Measurements from ENCODE around the gene XPO1. TPM values are rescaled to one million over a fixed set of nuclear protein-coding genes. Genes with fewer than 3 reads are reported as not detected.
"Not testable (repeated sequence)": the region's sequence is repeated elsewhere in the genome, so short reads cannot be mapped to it uniquely, and the experiment has no call there.

XPO1 gene
- total RNA-seq, 1 experiment from 2014 or later: 189 TPM

DNA sequence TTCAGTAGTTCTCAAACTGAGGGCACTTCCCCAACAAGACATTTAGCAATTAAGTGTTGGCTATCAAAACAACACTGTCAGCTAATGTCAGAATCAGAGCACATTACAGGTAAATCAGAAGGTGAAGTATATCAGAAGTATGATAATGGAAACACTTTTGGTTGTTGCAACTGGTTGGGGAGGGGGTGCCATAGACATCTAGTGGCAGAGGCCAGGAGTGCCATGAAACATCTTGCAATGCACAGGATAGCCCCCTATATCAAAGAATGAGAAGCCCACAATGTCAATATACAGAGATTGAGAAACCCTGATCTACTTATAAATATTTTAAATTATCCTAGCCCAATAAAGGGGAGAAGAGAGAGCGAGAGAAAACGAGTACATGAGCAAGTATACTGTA is 4.9 kb upstream of the XPO1 start:
- Histone ChIP-seq H3K4me1 (ENCODE audit: control insufficient read depth, insufficient read depth, low read length) (peaks cover 9% of the 10 kb centered on the region), H3K4me3 (ENCODE audit: low read depth in 2 of 2, low read length in 2 of 2) (no peak overlapping the region), H3K27me3 (ENCODE audit: control insufficient read depth, insufficient read depth, low read length) (no peaks in the 10 kb centered on the region), H3K9me3 (ENCODE audit: control insufficient read depth, insufficient read depth, low read depth, low read length) (no peaks in the 10 kb centered on the region), H3K36me3 (ENCODE audit: control insufficient read depth, insufficient read depth, low read length) (no peaks in the 10 kb centered on the region), H3K27ac (ENCODE audit: low read length) (no peak overlapping the region)
- TF ChIP-seq, protein P1, sequence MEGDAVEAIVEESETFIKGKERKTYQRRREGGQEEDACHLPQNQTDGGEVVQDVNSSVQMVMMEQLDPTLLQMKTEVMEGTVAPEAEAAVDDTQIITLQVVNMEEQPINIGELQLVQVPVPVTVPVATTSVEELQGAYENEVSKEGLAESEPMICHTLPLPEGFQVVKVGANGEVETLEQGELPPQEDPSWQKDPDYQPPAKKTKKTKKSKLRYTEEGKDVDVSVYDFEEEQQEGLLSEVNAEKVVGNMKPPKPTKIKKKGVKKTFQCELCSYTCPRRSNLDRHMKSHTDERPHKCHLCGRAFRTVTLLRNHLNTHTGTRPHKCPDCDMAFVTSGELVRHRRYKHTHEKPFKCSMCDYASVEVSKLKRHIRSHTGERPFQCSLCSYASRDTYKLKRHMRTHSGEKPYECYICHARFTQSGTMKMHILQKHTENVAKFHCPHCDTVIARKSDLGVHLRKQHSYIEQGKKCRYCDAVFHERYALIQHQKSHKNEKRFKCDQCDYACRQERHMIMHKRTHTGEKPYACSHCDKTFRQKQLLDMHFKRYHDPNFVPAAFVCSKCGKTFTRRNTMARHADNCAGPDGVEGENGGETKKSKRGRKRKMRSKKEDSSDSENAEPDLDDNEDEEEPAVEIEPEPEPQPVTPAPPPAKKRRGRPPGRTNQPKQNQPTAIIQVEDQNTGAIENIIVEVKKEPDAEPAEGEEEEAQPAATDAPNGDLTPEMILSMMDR (IDR thresholded peaks at IDR 0.05): no peak
- TF ChIP-seq TCF7L2 (IDR thresholded peaks at IDR 0.05; ENCODE audit: low read depth, low read length) (no peak), SIN3A (IDR thresholded peaks at IDR 0.05; ENCODE audit: borderline replicate concordance, insufficient read depth, low read depth, low read length) (no peak), POLR2AphosphoS5 (IDR thresholded peaks at IDR 0.05; ENCODE audit: low read depth, low read length) (no peak)
- TF ChIP-seq, protein P2, sequence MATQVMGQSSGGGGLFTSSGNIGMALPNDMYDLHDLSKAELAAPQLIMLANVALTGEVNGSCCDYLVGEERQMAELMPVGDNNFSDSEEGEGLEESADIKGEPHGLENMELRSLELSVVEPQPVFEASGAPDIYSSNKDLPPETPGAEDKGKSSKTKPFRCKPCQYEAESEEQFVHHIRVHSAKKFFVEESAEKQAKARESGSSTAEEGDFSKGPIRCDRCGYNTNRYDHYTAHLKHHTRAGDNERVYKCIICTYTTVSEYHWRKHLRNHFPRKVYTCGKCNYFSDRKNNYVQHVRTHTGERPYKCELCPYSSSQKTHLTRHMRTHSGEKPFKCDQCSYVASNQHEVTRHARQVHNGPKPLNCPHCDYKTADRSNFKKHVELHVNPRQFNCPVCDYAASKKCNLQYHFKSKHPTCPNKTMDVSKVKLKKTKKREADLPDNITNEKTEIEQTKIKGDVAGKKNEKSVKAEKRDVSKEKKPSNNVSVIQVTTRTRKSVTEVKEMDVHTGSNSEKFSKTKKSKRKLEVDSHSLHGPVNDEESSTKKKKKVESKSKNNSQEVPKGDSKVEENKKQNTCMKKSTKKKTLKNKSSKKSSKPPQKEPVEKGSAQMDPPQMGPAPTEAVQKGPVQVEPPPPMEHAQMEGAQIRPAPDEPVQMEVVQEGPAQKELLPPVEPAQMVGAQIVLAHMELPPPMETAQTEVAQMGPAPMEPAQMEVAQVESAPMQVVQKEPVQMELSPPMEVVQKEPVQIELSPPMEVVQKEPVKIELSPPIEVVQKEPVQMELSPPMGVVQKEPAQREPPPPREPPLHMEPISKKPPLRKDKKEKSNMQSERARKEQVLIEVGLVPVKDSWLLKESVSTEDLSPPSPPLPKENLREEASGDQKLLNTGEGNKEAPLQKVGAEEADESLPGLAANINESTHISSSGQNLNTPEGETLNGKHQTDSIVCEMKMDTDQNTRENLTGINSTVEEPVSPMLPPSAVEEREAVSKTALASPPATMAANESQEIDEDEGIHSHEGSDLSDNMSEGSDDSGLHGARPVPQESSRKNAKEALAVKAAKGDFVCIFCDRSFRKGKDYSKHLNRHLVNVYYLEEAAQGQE (IDR thresholded peaks at IDR 0.05; ENCODE audit: insufficient read depth in 1 of 2, low read depth in 2 of 2, low read length in 1 of 2): no peak
- DNase-seq (ENCODE audit: low read depth, low spot score) (no peak), ATAC-seq (no peak)
- in situ Hi-C loops (cut with HindIII; ENCODE audit: low pct_unique_long_range_greater_than_20kb, low sequenced_read_pairs): no loop called here
- ChIA-PET POLR2A (no interaction called here), CTCF (interaction anchor here (0.5 kb wide), 1 partner anchor 74 kb away, joined by 3 read pairs; no protein-coding TSS in a partner anchor)
- BruUV-seq (replicated peaks): no TSS peak
- intact Hi-C loops (cut with micrococcal nuclease; ENCODE audit: unreplicated experiment): no loop called here

DNA sequence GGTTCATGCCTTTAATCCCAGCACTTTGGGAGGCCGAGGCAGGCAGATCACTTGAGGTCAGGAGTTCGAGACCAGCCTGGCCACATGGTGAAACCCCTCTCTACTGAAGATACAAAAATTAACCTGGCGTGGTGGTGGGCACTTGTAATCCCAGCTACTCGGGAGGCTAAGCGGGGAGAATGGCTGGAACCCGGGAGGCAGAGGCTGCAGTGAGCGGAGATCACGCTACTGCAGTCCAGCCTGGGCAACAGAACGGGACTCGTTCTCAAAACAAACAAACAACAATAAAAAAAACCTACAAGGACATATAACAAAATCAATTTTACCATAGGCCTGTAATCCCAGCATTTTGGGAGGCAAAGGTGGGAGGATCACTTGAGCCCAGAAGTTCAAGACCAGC is 2.0 kb upstream of the XPO1 start:
- CTCF ChIA-PET; H3K4me3 ChIP-seq (ENCODE audit: low read depth in 2 of 2, low read length in 2 of 2); in situ Hi-C loops (cut with HindIII; ENCODE audit: low pct_unique_long_range_greater_than_20kb, low sequenced_read_pairs); BruUV-seq (replicated peaks); H3K9me3 ChIP-seq (ENCODE audit: control insufficient read depth, insufficient read depth, low read depth, low read length); intact Hi-C loops (cut with micrococcal nuclease; ENCODE audit: unreplicated experiment); H3K27me3 ChIP-seq (ENCODE audit: control insufficient read depth, insufficient read depth, low read length); DNase-seq (ENCODE audit: low read depth, low spot score); H3K36me3 ChIP-seq (ENCODE audit: control insufficient read depth, insufficient read depth, low read length); POLR2A ChIA-PET; ATAC-seq: not testable (repeated sequence)
- H3K27ac ChIP-seq (ENCODE audit: low read length): peak overlapping the region; percentile 95; the same call in 1 of the 2 replicates
- peaks cover 11% of the 10 kb centered on the region for H3K4me1 ChIP-seq (ENCODE audit: control insufficient read depth, insufficient read depth, low read length)

DNA sequence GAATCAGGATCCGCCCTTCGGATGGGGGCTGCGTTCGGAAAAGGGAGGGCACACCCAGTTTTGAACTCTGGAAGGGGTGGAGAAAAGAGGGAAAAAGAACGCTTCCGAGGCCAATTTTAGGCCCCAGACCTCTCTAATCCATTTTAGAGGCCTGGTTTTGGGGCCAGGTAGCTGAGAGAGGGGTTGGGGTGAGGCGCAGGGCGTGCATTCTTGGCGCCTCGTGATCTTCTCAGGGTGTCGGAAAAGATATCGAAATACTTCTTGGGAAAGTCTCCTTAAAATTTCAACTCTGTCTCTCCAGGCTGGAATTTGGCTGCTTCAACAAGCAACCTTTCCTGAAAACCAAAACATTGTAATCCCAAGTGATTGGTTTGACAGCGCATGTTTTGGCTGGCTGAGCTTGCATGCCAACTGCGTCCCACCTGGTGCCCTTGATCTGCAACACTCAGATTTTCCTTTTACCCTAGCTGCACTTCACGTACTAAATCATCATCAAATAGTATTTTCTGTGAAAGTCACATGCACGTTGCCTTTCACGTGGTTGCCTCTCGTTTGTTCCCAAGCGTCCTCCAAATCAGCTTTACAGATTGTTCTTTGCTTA is 864 bp upstream of the XPO1 start:
- H3K4me3 ChIP-seq (ENCODE audit: low read depth in 2 of 2, low read length in 2 of 2): peak overlapping the region; percentile 95 to 97
- no peak for ATAC-seq
- H3K9me3 ChIP-seq (ENCODE audit: control insufficient read depth, insufficient read depth, low read depth, low read length): no peaks in the 10 kb centered on the region
- ChIA-PET CTCF (no interaction called here), POLR2A (interaction anchor here (0.5 to 0.9 kb wide), 6 partner anchors 9 to 122 kb away, joined by 3 to 9 read pairs (median 4); no protein-coding TSS in a partner anchor)
- H3K36me3 ChIP-seq (ENCODE audit: control insufficient read depth, insufficient read depth, low read length): no peaks in the 10 kb centered on the region; the same call in 1 of the 2 replicates
- in situ Hi-C loops (cut with HindIII; ENCODE audit: low pct_unique_long_range_greater_than_20kb, low sequenced_read_pairs): no loop called here
- peaks cover 22% of the 10 kb centered on the region for H3K4me1 ChIP-seq (ENCODE audit: control insufficient read depth, insufficient read depth, low read length)
- DNase-seq (ENCODE audit: low read depth, low spot score): peak; percentile 24
- peak overlapping the region; percentile 95 for H3K27ac ChIP-seq (ENCODE audit: low read length)
- TSS peak; percentile 96 for BruUV-seq (replicated peaks)
- intact Hi-C loops (cut with micrococcal nuclease; ENCODE audit: unreplicated experiment): loop anchor here (5.0 to 10.0 kb wide), 2 partner anchors 98 to 256 kb away; no protein-coding TSS in a partner anchor
- TF ChIP-seq, protein P2 (IDR thresholded peaks at IDR 0.05; ENCODE audit: insufficient read depth in 1 of 2, low read depth in 2 of 2, low read length in 1 of 2): no peak
- peak; percentile 36 for TF ChIP-seq TCF7L2 (IDR thresholded peaks at IDR 0.05; ENCODE audit: low read depth, low read length)
- H3K27me3 ChIP-seq (ENCODE audit: control insufficient read depth, insufficient read depth, low read length): no peaks in the 10 kb centered on the region
